K562 (cell line): Measurements from ENCODE around the gene ING5. TPM values are rescaled to one million over a fixed set of nuclear protein-coding genes. Genes with fewer than 3 reads are reported as not detected.

ENCODE experiments used
- ATAC-seq: fragments of 200-7000 bp; cut with Tn5 transposase; 3 replicates; pipeline ENCODE4 v1.9.1; 2020; ENCODE audit warnings: moderate library complexity
- BruUV-seq: library from RNA; stranded (reverse); fragments of 400-500 nt; replicated peaks from 2 replicates; lab custom pipeline; 2021; lab: Mats Ljungman, UMichigan
- CTCF ChIA-PET: fragments of 300-600 bp; formaldehyde crosslinking; extraction: SDS; loops from one replicate; lab custom pipeline; 2021; ENCODE audit warnings: low intra/inter-chr PET ratio; lab: Yijun Ruan, JAX
- POLR2A ChIA-PET: fragments of 300-600, 350-650 bp; sonication (Branson Sonifier 250); formaldehyde crosslinking; extraction: SDS; loops from one replicate; lab custom pipeline; 2021; ENCODE audit warnings: antibody characterized with exemption, inconsistent platforms; lab: Yijun Ruan, JAX
- DNase-seq, 4 experiments: peaks; one replicate each; pipeline versions ENCODE4 v3.0.0 to v3.0.0-alpha.2; 2011 to 2018; ENCODE audit warnings: low spot score in 3 of 4, mixed read lengths in 3 of 4; ENCODE audit errors: extremely low read depth in 1 of 4
- FAIRE-seq: peaks from 2 replicates; lab custom pipeline; 2011; peaks lifted over from hg19 to GRCh38; lab: Jason Lieb, UNC
- H2AFZ ChIP-seq: 2 replicates; pipeline ENCODE4 v1.6.0; 2011; ENCODE audit warnings: low read depth, low read length, control low read depth, inconsistent platforms
- H3K27ac ChIP-seq: fragments of 200-600 bp; 3 replicates; pipeline ENCODE4 v1.8.0; 2011; ENCODE audit warnings: low read depth, mild to moderate bottlenecking, control low read depth, inconsistent platforms, low read length, moderate library complexity, mixed read lengths; ENCODE audit errors: extremely low read depth
- H3K27me3 ChIP-seq, 2 experiments: fragments of 300-600 bp in 1 of 2; 2 replicates in 1 of 2; 3 replicates in 1 of 2; pipeline versions ENCODE4 v1.6.0 to v1.8.0; 2011; ENCODE audit warnings: inconsistent platforms in 2 of 2, low read length in 2 of 2, mild to moderate bottlenecking in 1 of 2, mixed read lengths in 1 of 2, moderate library complexity in 1 of 2; ENCODE audit not compliant: control insufficient read depth in 2 of 2, insufficient read depth in 2 of 2
- H3K36me3 ChIP-seq: fragments of 300-600 bp; 3 replicates; pipeline ENCODE4 v1.8.0; 2011; ENCODE audit warnings: mild to moderate bottlenecking, low read length, inconsistent platforms; ENCODE audit not compliant: control insufficient read depth, insufficient read depth
- H3K4me1 ChIP-seq, 2 experiments: fragments of 200-600 bp in 1 of 2; replicated peaks in 1 of 2; 2 replicates in 1 of 2; 3 replicates in 1 of 2; pipeline versions ENCODE4 v1.5.1 to v1.8.0; 2011; ENCODE audit warnings: inconsistent platforms in 2 of 2, low read length in 2 of 2, mild to moderate bottlenecking in 1 of 2, mixed read lengths in 1 of 2, moderate library complexity in 1 of 2; ENCODE audit not compliant: control insufficient read depth in 2 of 2, insufficient read depth in 2 of 2
- H3K4me2 ChIP-seq: 2 replicates; pipeline ENCODE4 v1.6.1; 2011; ENCODE audit warnings: low read length, control low read depth, inconsistent platforms, mixed read lengths; ENCODE audit not compliant: insufficient read depth
- H3K4me3 ChIP-seq: fragments of 200-600 bp; sonication (generic), shearing (Covaris generic); 2 replicates; pipeline ENCODE4 v1.5.1; 2016; ENCODE audit warnings: control low read depth, inconsistent platforms
- H3K79me2 ChIP-seq: fragments of 200-600 bp; 3 replicates; pipeline ENCODE4 v1.8.0; 2011; ENCODE audit warnings: low read length, inconsistent platforms; ENCODE audit not compliant: control insufficient read depth, insufficient read depth
- H3K9ac ChIP-seq, 2 experiments: 2 replicates each; pipeline versions ENCODE4 v1.6.0 to v1.6.1; 2011; ENCODE audit warnings: low read depth in 2 of 2, low read length in 2 of 2, control low read depth in 1 of 2, inconsistent platforms in 1 of 2, mild to moderate bottlenecking in 1 of 2, mixed read lengths in 1 of 2; ENCODE audit not compliant: insufficient read depth in 1 of 2
- H3K9me1 ChIP-seq: one replicate; pipeline ENCODE4 v1.6.0; 2011; ENCODE audit warnings: inconsistent platforms, mild to moderate bottlenecking, low read length, moderate library complexity; ENCODE audit not compliant: control insufficient read depth, insufficient read depth
- H3K9me3 ChIP-seq: replicated peaks from 2 replicates; pipeline ENCODE4 v1.5.1; 2011; ENCODE audit warnings: low read depth, low read length, inconsistent platforms; ENCODE audit not compliant: control insufficient read depth, insufficient read depth
- H4K20me1 ChIP-seq: replicated peaks from 2 replicates; pipeline ENCODE4 v1.6.1; 2011; ENCODE audit warnings: low read length, inconsistent platforms, mixed read lengths; ENCODE audit not compliant: control insufficient read depth, insufficient read depth
- ATF6 ChIP-seq: sonication (generic); formaldehyde crosslinking; IDR thresholded peaks from 2 replicates; pipeline ENCODE4 v1.4.0; 2020; ENCODE audit warnings: mild to moderate bottlenecking, missing genetic modification reagents
- DACH1 ChIP-seq: fragments of 450-650 bp; IDR thresholded peaks from 2 replicates; pipeline ENCODE4 v1.6.1; 2018; ENCODE audit not compliant: partially characterized antibody
- FOXJ3 ChIP-seq: sonication (generic); formaldehyde crosslinking; IDR thresholded peaks from 2 replicates; pipeline ENCODE4 v1.4.0; 2020; ENCODE audit warnings: mild to moderate bottlenecking, missing genetic modification reagents
- MECOM ChIP-seq: fragments of 250-450 bp; sonication (Bioruptor Pico); IDR thresholded peaks from 2 replicates; pipeline ENCODE4 v1.8.0; 2022; ENCODE audit warnings: inconsistent platforms
- PHB2 ChIP-seq: fragments of 450-650 bp; IDR thresholded peaks from 2 replicates; pipeline ENCODE4 v1.6.1; 2017; ENCODE audit warnings: low read depth
- RBM17 ChIP-seq: fragments of 200-400 bp; formaldehyde crosslinking; IDR thresholded peaks from 2 replicates; pipeline ENCODE4 v1.6.1; 2017; ENCODE audit warnings: low read depth, mild to moderate bottlenecking, low read length, borderline replicate concordance
- SMARCA4 ChIP-seq: fragments of 450-650 bp; IDR thresholded peaks from 2 replicates; pipeline ENCODE4 v1.6.1; 2016
- SNAPC5 ChIP-seq: fragments of 250-450 bp; sonication (Bioruptor Pico); IDR thresholded peaks from 2 replicates; pipeline ENCODE4 v1.8.0; 2021; ENCODE audit warnings: moderate library complexity, mild to moderate bottlenecking, inconsistent platforms
- SRSF7 ChIP-seq: fragments of 200-400 bp; formaldehyde crosslinking; optimal IDR thresholded peaks from 2 replicates; pipeline ENCODE3; 2017; ENCODE audit warnings: mild to moderate bottlenecking, low read depth, low read length
- STAG1 ChIP-seq: sonication (generic); formaldehyde crosslinking; IDR thresholded peaks from 2 replicates; pipeline ENCODE4 v1.5.0; 2020; ENCODE audit warnings: missing genetic modification reagents, borderline replicate concordance
- TFE3 ChIP-seq: fragments of 450-650 bp; formaldehyde crosslinking; IDR thresholded peaks from 2 replicates; pipeline ENCODE4 v1.4.0; 2020; ENCODE audit warnings: mild to moderate bottlenecking, mixed read lengths
- XRCC3 ChIP-seq: fragments of 450-650 bp; IDR thresholded peaks from 2 replicates; pipeline ENCODE4 v1.6.1; 2017; ENCODE audit warnings: mild to moderate bottlenecking, moderate library complexity
- ZNF282 ChIP-seq: sonication (generic); formaldehyde crosslinking; IDR thresholded peaks from 2 replicates; pipeline ENCODE4 v1.8.1; 2023; ENCODE audit warnings: missing genetic modification reagents
- WGBS: fragments of 100-300 bp; shearing (Covaris generic); methylation state at CpG from one replicate; pipeline ENCODE4 v1.1.6; 2016; ENCODE audit warnings: low coverage, mixed read lengths; ENCODE audit not compliant: insufficient coverage; ENCODE audit errors: missing lambda C conversion rate; 5-methylcytosine and 5-hydroxymethylcytosine counted together
- in situ Hi-C: fragments of 300-500 bp; cut with MboI; formaldehyde crosslinking; loops from 4 replicates; pipeline ENCODE4 v1.15.0; 2018; ENCODE audit warnings: inconsistent platforms, mixed read lengths
- intact Hi-C: fragments of 100-400 bp; cut with micrococcal nuclease; formaldehyde crosslinking; loops from 2 replicates; pipeline ENCODE4 v1.14.2; 2022
- polyA plus RNA-seq, 8 experiments: library from polyadenylated mRNA; depleted of rRNA in 4 of 8; stranded (reverse) in 5 of 8; unstranded in 3 of 8; fragments of >200 nt; fragmentation: Nextera tagmentation in 2 of 8; fragmentation: Illumina TruSeq in 1 of 8; extraction: Ambion mirVana in 2 of 8; extraction: Trizol in 1 of 8; gene quantifications; 2 replicates each; pipeline versions ENCODE4 v1.2.1 to v1.2.3, GENCODE V29; 2011 to 2014; ENCODE audit warnings: inconsistent platforms in 1 of 8, missing spikeins in 1 of 8
- total RNA-seq, 7 experiments: library from RNA; depleted of rRNA in 6 of 7; stranded (reverse); fragments of >200 nt in 6 of 7; fragmentation: Illumina TruSeq in 2 of 7; extraction: Trizol in 2 of 7; gene quantifications; 2 replicates each; pipeline versions ENCODE4 v1.2.1 to v1.2.3, GENCODE V29; 2011 to 2021; ENCODE audit warnings: low replicate concordance in 1 of 7
- TF ChIP-seq, protein P1 (sequence below): sonication (generic); formaldehyde crosslinking; IDR thresholded peaks from 2 replicates; pipeline ENCODE4 v1.8.0; 2022; ENCODE audit warnings: missing genetic modification reagents, mild to moderate bottlenecking, borderline replicate concordance
- TF ChIP-seq, protein P2 (sequence below): IDR thresholded peaks from 2 replicates; pipeline ENCODE4 v1.6.1; 2012; ENCODE audit warnings: low read depth, low read length, improper control_type of control experiment, borderline replicate concordance

ING5 gene
- total and polyA plus RNA-seq, 9 of the 15 experiments (the other 6 are each of a cell fraction or from before 2014, with no cell fraction given): 10.4 to 53.3 (median 27.9) TPM

GRCh38 chr2:241742320-241742939 is 40.6 kb downstream of the ING5 start:
- POLR2A ChIA-PET: no interaction called here
- no peak for TF ChIP-seq SNAPC5 (CRISPR knock-in tag)
- no peak for TF ChIP-seq DACH1
- TF ChIP-seq STAG1: no peak
- TF ChIP-seq, protein P1, sequence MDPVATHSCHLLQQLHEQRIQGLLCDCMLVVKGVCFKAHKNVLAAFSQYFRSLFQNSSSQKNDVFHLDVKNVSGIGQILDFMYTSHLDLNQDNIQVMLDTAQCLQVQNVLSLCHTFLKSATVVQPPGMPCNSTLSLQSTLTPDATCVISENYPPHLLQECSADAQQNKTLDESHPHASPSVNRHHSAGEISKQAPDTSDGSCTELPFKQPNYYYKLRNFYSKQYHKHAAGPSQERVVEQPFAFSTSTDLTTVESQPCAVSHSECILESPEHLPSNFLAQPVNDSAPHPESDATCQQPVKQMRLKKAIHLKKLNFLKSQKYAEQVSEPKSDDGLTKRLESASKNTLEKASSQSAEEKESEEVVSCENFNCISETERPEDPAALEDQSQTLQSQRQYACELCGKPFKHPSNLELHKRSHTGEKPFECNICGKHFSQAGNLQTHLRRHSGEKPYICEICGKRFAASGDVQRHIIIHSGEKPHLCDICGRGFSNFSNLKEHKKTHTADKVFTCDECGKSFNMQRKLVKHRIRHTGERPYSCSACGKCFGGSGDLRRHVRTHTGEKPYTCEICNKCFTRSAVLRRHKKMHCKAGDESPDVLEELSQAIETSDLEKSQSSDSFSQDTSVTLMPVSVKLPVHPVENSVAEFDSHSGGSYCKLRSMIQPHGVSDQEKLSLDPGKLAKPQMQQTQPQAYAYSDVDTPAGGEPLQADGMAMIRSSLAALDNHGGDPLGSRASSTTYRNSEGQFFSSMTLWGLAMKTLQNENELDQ (CRISPR knock-in tag): no peak
- no peak for TF ChIP-seq FOXJ3
- TF ChIP-seq PHB2: no peak
- TF ChIP-seq XRCC3: no peak
- TF ChIP-seq MECOM (CRISPR knock-in tag): no peak
- TF ChIP-seq, protein P2, sequence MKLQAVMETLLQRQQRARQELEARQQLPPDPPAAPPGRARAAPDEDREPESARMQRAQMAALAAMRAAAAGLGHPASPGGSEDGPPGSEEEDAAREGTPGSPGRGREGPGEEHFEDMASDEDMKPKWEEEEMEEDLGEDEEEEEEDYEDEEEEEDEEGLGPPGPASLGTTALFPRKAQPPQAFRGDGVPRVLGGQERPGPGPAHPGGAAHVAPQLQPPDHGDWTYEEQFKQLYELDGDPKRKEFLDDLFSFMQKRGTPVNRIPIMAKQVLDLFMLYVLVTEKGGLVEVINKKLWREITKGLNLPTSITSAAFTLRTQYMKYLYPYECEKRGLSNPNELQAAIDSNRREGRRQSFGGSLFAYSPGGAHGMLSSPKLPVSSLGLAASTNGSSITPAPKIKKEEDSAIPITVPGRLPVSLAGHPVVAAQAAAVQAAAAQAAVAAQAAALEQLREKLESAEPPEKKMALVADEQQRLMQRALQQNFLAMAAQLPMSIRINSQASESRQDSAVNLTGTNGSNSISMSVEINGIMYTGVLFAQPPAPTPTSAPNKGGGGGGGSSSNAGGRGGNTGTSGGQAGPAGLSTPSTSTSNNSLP: no peak
- TF ChIP-seq ATF6: no peak
- no peak for TF ChIP-seq SMARCA4
- TF ChIP-seq RBM17: no peak
- no peak for TF ChIP-seq SRSF7
- no peak for TF ChIP-seq ZNF282 (CRISPR knock-in tag)
- TF ChIP-seq TFE3: no peak

More at GRCh38 chr2:241742320-241742939, 40.6 kb downstream of the ING5 start:
- Histone ChIP-seq H3K9ac (peak overlapping the region in 1 of 2 experiments; percentile 52; a peak in 1 of 4 replicates), H3K27ac (no peak overlapping the region), H2AFZ (no peak overlapping the region), H3K4me1 (peaks cover 0 to 31% of the 10 kb centered on the region in 2 experiments; a peak in 2 of 5 replicates), H3K36me3 (peaks cover 38% of the 10 kb centered on the region; the same call in 1 of the 3 replicates), H3K27me3 (no peaks in the 10 kb centered on the region), H3K9me1 (no peaks in the 10 kb centered on the region), H3K9me3 (peaks cover 2% of the 10 kb centered on the region; the same call in 1 of the 2 replicates), H4K20me1 (no peaks in the 10 kb centered on the region), H3K79me2 (no peaks in the 10 kb centered on the region; the same call in 2 of the 3 replicates), H3K4me3 (no peak overlapping the region), H3K4me2 (no peak overlapping the region)
- in situ Hi-C loops: no loop called here
- intact Hi-C loops: no loop called here
- DNase-seq (no peak), ATAC-seq (no peak), FAIRE-seq (no peak)
- CTCF ChIA-PET: no interaction called here
- BruUV-seq: no TSS peak
- 97% methylated on average over 17 of the region's 28 CpGs for WGBS
